Smooth muscle cell (in vitro differentiated cells): ENCODE measurements around the gene FAM227B. TPM values are rescaled to one million over a fixed set of nuclear protein-coding genes. Genes with fewer than 3 reads are reported as not detected.
"Not testable (repeated sequence)": the region's sequence is repeated elsewhere in the genome, so short reads cannot be mapped to it uniquely, and the experiment has no call there.

Source experiments
- DNase-seq: peaks from one replicate; lab custom pipeline; 2025; ENCODE audit not compliant: unreplicated experiment; lab: John Stamatoyannopoulos, UW
- H2AFZ ChIP-seq: fragments of 200-600 bp; sonication (generic); 2 replicates; pipeline ENCODE4 v1.6.0; 2016; ENCODE audit warnings: antibody characterized with exemption, low read depth, mild to moderate bottlenecking
- H3F3A ChIP-seq: fragments of 200-600 bp; sonication (generic); 2 replicates; pipeline ENCODE4 v1.6.0; 2017; ENCODE audit warnings: antibody characterized with exemption, low read depth
- H3K27ac ChIP-seq: fragments of 200-600 bp; sonication (generic); 2 replicates; pipeline ENCODE4 v1.5.1; 2016; ENCODE audit warnings: low read depth, mild to moderate bottlenecking
- H3K27me3 ChIP-seq: fragments of 200-600 bp; sonication (generic); 2 replicates; pipeline ENCODE4 v1.6.1; 2016; ENCODE audit warnings: low read depth, mild to moderate bottlenecking
- H3K36me3 ChIP-seq: fragments of 200-600 bp; sonication (generic); 2 replicates; pipeline ENCODE4 v1.5.1; 2016; ENCODE audit warnings: low read depth
- H3K4me1 ChIP-seq: fragments of 200-600 bp; sonication (generic); 2 replicates; pipeline ENCODE4 v1.5.1; 2016; ENCODE audit warnings: low read depth
- H3K4me2 ChIP-seq: fragments of 200-600 bp; sonication (generic); 2 replicates; pipeline ENCODE4 v1.6.0; 2016; ENCODE audit warnings: mild to moderate bottlenecking
- H3K4me3 ChIP-seq: fragments of 200-600 bp; sonication (generic); 2 replicates; pipeline ENCODE4 v1.5.1; 2016; ENCODE audit warnings: mild to moderate bottlenecking
- H3K79me2 ChIP-seq: fragments of 200-600 bp; sonication (generic); 2 replicates; pipeline ENCODE4 v1.6.0; 2016; ENCODE audit warnings: low read depth, mild to moderate bottlenecking
- H3K9ac ChIP-seq: fragments of 200-600 bp; sonication (generic); 2 replicates; pipeline ENCODE4 v1.6.0; 2016; ENCODE audit warnings: low read depth
- H3K9me3 ChIP-seq: fragments of 200-600 bp; sonication (generic); replicated peaks from 2 replicates; pipeline ENCODE4 v1.5.1; 2016; ENCODE audit warnings: low read depth
- H4K20me1 ChIP-seq: fragments of 200-600 bp; sonication (generic); 2 replicates; pipeline ENCODE4 v1.6.0; 2016; ENCODE audit warnings: low read depth
- WGBS: methylation state at CpG from one replicate; pipeline ENCODE4 v1.1.7; 2016; ENCODE audit warnings: low lambda C conversion rate; 5-methylcytosine and 5-hydroxymethylcytosine counted together
- polyA plus RNA-seq: library from polyadenylated mRNA; unstranded; fragments of >200 nt; fragmentation: Nextera tagmentation; extraction: Ambion mirVana; gene quantifications from 2 replicates; pipeline ENCODE4 v1.2.1, GENCODE V29; 2016
- total RNA-seq: library from RNA; depleted of rRNA; stranded (reverse); fragments of >200 nt; gene quantifications from 2 replicates; pipeline ENCODE4 v1.2.3, GENCODE V29; 2014
- TF ChIP-seq, protein P1 (sequence below): fragments of 200-600 bp; sonication (generic); IDR thresholded peaks from 2 replicates; pipeline ENCODE4 v1.5.1; 2017; ENCODE audit warnings: borderline replicate concordance, mild to moderate bottlenecking, antibody characterized with exemption; ENCODE audit not compliant: insufficient read depth, poor library complexity, severe bottlenecking

Gene FAM227B
- total and polyA plus RNA-seq, 2 experiments from 2014 or later: 7.5 to 9.7 TPM

DNA sequence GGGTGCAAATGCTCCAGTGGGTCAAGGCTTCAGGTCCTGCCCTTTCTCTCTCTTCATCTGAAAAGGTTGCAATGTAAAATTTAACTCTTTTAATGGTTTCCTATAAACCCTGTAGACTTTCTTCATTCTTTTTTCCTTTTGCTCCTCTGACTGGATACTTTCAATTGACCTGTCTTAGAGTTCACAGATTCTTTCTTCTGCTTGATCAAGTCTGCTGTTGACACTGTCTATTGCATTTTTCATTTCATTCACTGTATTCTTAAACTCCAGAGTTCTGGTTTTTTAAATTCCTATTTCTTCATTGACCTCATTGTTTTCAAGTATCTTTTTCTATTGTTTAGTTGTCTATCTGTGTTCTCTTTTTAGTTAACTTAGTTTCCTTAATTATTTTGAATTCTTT is 82.1 kb downstream of the FAM227B start:
- peaks cover 4% of the 10 kb centered on the region for H3K9me3 ChIP-seq
- H3K27ac ChIP-seq: no peak overlapping the region
- no peaks in the 10 kb centered on the region for H4K20me1 ChIP-seq
- TF ChIP-seq, protein P1, sequence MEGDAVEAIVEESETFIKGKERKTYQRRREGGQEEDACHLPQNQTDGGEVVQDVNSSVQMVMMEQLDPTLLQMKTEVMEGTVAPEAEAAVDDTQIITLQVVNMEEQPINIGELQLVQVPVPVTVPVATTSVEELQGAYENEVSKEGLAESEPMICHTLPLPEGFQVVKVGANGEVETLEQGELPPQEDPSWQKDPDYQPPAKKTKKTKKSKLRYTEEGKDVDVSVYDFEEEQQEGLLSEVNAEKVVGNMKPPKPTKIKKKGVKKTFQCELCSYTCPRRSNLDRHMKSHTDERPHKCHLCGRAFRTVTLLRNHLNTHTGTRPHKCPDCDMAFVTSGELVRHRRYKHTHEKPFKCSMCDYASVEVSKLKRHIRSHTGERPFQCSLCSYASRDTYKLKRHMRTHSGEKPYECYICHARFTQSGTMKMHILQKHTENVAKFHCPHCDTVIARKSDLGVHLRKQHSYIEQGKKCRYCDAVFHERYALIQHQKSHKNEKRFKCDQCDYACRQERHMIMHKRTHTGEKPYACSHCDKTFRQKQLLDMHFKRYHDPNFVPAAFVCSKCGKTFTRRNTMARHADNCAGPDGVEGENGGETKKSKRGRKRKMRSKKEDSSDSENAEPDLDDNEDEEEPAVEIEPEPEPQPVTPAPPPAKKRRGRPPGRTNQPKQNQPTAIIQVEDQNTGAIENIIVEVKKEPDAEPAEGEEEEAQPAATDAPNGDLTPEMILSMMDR: no peak
- no peaks in the 10 kb centered on the region for H3F3A ChIP-seq
- H3K4me2 ChIP-seq: no peak overlapping the region
- no peaks in the 10 kb centered on the region for H3K79me2 ChIP-seq
- no peaks in the 10 kb centered on the region for H3K27me3 ChIP-seq
- no peaks in the 10 kb centered on the region for H3K36me3 ChIP-seq
- H2AFZ ChIP-seq: no peak overlapping the region
- no peaks in the 10 kb centered on the region for H3K4me1 ChIP-seq
- H3K4me3 ChIP-seq: no peak overlapping the region
- no peak overlapping the region for H3K9ac ChIP-seq
- no peak for DNase-seq

DNA sequence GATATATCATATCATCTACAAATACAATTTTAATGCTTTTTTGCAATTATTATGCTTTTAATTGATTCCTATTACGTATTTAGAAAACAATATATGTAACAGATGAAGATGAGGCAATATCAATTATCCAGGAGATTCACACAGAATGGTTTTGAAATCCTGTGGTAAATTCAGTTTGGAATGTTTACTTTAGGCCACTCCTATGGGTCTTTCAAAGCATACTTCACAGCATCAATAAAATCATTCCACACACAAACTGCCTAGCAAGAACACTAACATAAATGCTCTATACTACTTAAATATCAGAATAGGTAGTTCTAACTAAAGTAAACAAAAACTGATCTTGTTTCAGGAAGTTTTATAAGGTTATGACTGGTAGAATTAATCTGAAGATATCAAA is 90.5 kb downstream of the FAM227B start:
- no peaks in the 10 kb centered on the region for H4K20me1 ChIP-seq
- H3K27me3 ChIP-seq: no peaks in the 10 kb centered on the region
- H3K4me1 ChIP-seq: no peaks in the 10 kb centered on the region
- TF ChIP-seq, protein P1: no peak
- no peaks in the 10 kb centered on the region for H3K36me3 ChIP-seq
- no peaks in the 10 kb centered on the region for H3K79me2 ChIP-seq
- H2AFZ ChIP-seq: no peak overlapping the region
- DNase-seq: no peak
- no peak overlapping the region for H3K4me3 ChIP-seq
- no peaks in the 10 kb centered on the region for H3F3A ChIP-seq
- no peaks in the 10 kb centered on the region for H3K9me3 ChIP-seq
- WGBS: 84% methylated on average over 1 of the region's 1 CpG
- no peak overlapping the region for H3K27ac ChIP-seq
- H3K4me2 ChIP-seq: no peak overlapping the region
- H3K9ac ChIP-seq: no peak overlapping the region

DNA sequence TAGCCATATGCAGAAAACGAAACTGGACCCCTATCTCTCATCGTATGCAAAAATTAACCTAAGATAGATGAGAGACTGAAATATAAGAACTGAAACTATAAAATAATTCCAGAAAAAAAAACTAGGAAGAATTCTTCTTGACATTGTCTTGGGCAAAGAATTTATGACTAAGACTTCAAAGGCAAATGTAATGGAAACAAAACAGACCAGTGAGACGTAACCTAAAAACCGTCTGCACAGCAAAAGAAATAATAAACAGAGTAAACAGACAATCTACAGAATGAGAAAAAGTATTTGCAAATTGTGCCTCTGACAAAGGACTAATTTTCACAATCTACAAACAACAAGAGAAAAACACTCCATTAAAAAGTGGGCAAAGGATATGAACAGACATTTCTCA is 92.3 kb downstream of the FAM227B start:
- no peaks in the 10 kb centered on the region for H4K20me1 ChIP-seq
- no peak overlapping the region for H3K4me2 ChIP-seq
- H3F3A ChIP-seq: no peaks in the 10 kb centered on the region
- DNase-seq: no peak
- no peak overlapping the region for H3K9ac ChIP-seq
- H3K4me3 ChIP-seq: no peak overlapping the region
- no peaks in the 10 kb centered on the region for H3K79me2 ChIP-seq
- H3K27me3 ChIP-seq: no peaks in the 10 kb centered on the region
- H3K9me3 ChIP-seq: no peaks in the 10 kb centered on the region
- H3K36me3 ChIP-seq: no peaks in the 10 kb centered on the region
- TF ChIP-seq, protein P1: no peak
- 82% methylated on average over 4 of the region's 4 CpGs for WGBS
- H3K4me1 ChIP-seq: no peaks in the 10 kb centered on the region
- H3K27ac ChIP-seq: no peak overlapping the region
- H2AFZ ChIP-seq: no peak overlapping the region

DNA sequence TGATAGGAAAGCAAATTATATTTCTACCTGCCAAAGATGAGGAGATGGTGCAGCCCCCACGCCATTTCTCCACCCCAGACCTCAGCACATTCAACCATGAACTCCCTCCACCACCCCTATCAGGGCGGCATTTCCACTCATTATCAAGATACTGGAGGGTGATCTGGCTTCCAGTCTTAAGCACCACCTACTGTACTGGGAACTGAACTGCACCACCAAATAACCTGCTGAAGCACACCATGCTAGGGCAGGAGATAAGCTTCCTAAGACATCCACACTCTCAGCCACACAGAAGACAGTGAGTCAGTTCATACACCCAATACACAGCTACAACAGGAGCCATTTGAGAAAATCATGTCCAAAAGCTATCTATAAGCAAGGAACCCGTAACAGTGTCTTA is 98.8 kb downstream of the FAM227B start:
- H3K27ac ChIP-seq: no peak overlapping the region
- DNase-seq: no peak
- H3K9ac ChIP-seq: no peak overlapping the region
- H2AFZ ChIP-seq: no peak overlapping the region
- H3K36me3 ChIP-seq: no peaks in the 10 kb centered on the region
- 90% methylated on average over 3 of the region's 3 CpGs for WGBS
- no peaks in the 10 kb centered on the region for H3K9me3 ChIP-seq
- H3K4me1 ChIP-seq: no peaks in the 10 kb centered on the region
- H3K79me2 ChIP-seq: no peaks in the 10 kb centered on the region
- no peaks in the 10 kb centered on the region for H3F3A ChIP-seq
- TF ChIP-seq, protein P1: no peak
- no peak overlapping the region for H3K4me3 ChIP-seq
- H3K27me3 ChIP-seq: no peaks in the 10 kb centered on the region
- no peak overlapping the region for H3K4me2 ChIP-seq
- no peaks in the 10 kb centered on the region for H4K20me1 ChIP-seq

DNA sequence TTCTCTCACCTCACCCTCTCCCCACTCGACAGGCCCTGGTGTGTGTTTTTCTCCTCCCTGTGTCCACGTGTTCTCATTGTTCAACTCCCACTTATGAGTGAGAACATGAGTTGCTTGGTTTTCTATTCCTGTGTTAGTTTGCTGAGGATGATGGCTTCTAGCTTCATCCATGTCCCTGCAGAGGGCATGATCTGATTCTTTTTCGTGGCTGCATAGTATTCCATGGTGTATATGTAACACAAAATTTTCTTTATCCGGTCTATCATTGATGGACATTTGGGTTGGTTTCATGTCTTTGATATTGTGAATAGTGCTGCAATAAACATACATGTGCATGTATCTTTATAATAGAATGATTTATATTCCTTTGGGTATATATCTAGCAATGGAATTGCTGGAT is 107.9 kb downstream of the FAM227B start:
- H2AFZ ChIP-seq: not testable (repeated sequence)

More for the DNA sequence above, 107.9 kb downstream of the FAM227B start:
- not testable (repeated sequence) for H3F3A ChIP-seq, H3K4me2 ChIP-seq, H3K9me3 ChIP-seq, H3K27me3 ChIP-seq, H3K4me3 ChIP-seq, H3K79me2 ChIP-seq, H3K9ac ChIP-seq, H3K27ac ChIP-seq, H4K20me1 ChIP-seq, H3K36me3 ChIP-seq, DNase-seq, H3K4me1 ChIP-seq
- WGBS: 93% methylated on average over 4 of the region's 4 CpGs
